HG03575 (cell line): ENCODE measurements around the gene HOXA9.

ENCODE experiments used
- ATAC-seq: cut with Tn5 transposase; IDR thresholded peaks from one replicate; pipeline ENCODE4 v1.9.1; 2021; ENCODE audit not compliant: unreplicated experiment, insufficient number of reproducible peaks, low FRiP score; ENCODE audit errors: extremely low read depth

The HOXA9 gene

DNA sequence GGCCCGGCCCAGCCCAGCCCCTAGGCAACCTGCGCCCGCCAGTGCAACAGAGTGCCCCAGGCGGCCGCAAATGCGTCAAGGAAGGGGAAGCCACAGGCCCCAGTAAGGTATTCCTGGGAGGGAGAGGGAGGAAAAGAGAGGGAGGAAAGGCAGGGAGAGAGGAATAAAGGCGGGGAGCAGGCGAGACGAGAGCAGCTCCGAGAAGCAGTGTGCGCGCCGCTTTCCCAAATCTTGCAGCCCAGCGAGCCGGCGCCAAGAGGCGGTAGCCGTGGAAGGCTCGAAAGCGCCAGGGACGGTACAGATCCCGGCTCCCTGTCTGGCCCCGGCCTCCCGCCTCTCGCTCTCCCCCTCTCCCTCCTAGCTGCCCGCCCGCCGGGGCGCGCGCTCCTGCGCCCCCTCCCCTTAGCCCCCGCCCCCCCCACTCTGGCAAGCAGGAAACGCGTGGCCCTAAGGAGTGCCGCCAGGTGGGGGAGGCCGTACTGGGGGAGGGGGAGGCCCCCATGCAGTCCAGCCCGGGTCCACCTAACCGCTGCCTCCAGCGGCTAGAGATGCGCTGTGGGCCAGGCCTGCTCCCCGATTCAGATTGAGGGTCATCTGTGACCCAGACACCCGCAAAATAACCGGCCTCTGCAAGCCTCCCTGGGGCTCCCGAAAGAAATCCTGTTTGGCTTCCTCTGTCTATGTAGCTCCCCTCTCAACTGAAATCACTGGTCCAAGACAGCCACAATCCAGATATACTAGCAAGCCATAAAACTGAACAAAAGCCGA, 4.5 kb upstream of the HOXA9 start:
- no peak for ATAC-seq

DNA sequence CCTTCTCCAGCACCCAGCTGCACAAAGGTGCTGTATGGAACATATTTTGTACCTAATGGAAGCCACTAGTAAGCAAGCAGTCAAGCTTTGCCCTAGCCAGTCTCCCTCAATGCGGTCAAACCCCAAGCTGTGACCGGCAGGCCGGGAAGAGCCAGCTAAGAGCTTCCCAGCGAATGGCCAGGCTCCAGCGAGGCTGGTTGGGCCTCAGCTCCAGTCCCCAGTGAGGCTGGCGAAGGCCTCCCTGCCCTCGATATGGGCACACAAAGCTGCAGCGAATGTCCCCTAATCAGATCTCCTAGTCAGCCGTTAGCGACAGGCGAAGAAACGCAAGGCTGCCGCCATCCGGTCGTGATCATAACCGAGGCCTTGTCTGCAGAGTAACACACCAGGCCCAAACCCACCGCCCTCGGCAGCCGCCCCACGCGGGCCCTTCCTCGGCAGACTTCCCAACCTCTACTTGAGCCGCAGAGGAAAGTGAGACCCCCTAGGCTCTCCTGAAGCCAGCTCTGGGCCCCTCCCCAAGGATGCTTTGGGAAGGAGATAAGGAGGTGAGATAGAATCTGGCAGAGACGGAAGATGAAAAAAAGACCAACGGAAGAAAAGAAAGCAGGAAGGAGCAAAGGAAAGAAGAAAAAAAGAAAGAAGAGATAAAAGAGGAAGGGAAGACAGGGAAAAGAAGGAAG, 3.1 kb upstream of the HOXA9 start:
- no peak for ATAC-seq

DNA sequence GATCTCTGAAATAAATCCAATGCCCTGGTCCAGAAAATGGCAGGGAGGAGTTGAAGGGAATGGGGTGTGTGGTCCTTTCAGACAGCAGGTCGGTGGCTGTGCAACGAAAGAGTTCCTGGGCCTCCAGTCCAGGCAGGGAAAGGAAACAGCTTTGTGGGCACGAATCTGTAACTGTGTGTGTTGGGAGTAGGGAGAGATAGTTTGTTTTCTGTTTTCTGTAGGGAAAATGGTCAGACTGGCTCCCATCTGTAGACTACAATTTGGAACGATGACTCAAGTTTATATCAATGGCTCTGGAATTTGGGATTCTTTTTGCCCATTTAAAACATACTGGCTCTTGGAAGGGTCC, 2.6 kb upstream of the HOXA9 start:
- no peak for ATAC-seq

DNA sequence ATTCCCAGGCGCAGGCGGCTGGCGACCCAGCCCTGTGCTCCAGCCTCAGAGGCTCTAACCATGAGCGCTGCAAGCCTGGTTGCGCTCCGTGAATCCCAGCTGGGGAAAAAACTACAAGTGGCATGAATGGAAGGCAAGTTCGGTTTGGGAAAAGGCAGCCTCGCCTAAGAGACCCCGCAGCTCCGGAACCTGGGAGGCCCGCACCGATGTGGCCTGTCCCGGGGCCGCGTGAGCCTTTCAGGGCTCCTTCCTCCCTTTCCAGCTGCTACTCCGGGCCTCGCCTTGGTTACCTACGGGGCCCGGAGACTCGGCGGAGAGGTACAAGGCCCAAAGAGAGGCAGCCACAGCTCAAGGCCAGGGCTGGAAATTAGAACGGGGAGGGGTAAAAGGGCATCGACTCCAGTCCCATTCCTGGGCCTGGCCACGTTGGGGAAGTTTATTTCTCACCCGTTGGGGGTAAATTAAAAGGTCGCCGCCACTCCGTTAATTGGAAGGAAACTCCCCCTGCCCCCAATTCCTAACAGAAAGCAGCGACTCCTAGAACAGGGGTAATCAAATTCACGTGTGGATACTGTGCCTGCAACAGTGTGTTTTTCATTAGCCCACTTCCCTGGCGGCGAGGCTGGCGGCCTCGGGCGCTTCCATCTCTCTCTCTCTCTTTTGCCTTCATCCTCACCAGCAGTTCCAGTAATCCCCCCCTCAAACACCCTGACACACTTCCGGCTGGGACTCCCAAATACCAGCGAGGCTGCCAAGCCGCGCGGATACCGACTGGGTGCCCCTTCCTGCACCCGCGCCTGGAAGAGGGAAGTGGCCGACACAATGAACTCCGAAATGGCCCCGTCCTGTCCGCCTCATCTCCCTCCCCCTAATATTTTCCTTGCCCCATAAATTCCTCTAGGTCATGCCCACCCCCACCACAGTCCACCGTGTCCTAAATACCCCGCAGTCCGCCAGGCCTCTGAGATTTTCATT, 1.5 kb upstream of the HOXA9 start:
- ATAC-seq, result no peak

DNA sequence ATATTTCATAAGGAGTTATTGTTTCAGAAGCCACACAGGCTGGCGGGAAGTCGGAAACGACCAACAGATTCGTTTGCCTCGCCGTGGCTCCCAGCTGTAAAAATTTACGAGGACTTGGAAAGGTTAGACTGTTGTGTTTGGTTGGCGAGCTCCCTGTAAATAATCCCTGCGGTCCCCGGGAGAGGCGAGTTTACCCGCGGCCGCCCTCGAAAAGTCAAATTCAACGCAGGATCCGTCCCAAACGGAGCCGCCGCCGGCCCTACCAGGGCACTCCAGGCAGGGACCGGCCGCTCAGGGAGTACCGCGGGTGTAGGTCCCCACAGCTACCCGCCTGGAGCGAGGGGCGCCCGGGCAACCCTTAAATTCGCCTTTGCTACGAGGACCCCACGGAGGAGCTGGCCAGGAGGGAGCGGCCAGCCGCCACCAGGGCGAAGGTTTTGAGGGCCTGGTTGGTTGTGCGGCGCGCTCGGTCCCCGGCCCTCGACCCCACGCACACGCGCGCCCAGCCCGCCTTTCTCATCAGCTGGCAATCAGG, 726 bp upstream of the HOXA9 start:
- no peak for ATAC-seq

DNA sequence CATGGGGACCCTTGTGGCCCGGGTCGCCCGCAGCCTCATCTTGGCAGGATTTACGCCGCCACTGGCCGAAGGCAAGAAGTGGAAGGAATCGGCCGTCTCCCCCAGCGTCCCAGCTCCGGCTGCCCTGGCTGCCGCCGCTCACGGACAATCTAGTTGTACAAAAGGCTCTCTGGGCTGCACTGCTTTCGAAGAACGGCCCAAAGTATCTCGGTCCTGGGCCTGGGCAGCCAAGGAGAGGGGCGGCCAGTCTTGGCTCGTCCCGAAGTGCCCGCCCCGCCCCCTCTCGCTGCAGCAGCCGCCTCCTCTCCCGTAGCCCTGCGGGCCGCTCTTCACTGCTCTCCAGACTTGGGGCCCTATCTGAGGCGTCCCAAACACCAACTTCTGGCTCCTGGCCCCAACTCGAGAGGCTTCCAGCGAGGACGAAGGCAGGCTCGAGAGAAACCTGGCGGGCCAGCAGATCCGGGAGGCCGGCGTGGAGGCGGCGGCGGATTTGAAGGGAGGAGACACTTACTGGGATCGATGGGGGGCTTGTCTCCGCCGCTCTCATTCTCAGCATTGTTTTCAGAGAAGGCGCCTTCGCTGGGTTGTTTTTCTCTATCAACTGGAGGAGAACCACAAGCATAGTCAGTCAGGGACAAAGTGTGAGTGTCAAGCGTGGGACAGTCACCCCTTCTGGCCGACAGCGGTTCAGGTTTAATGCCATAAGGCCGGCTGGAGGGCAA, 809 bp downstream of the HOXA9 start:
- ATAC-seq, result no peak

DNA sequence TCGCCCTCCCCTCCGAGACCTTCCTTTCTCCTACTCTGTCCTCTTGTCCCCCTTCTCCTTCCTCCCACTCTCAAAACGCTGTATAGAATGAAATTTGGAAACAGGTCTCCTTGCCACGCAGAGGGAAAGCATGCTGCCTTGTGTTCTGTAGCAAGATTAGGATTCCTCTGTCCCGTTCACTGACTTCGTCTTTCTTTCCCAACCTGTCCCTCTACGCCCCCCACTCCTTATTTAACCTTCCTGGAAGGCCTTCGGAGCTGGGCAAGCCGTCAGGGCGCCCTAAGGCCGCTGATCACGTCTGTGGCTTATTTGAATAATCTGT, 1.3 kb downstream of the HOXA9 start:
- ATAC-seq, result no peak

DNA sequence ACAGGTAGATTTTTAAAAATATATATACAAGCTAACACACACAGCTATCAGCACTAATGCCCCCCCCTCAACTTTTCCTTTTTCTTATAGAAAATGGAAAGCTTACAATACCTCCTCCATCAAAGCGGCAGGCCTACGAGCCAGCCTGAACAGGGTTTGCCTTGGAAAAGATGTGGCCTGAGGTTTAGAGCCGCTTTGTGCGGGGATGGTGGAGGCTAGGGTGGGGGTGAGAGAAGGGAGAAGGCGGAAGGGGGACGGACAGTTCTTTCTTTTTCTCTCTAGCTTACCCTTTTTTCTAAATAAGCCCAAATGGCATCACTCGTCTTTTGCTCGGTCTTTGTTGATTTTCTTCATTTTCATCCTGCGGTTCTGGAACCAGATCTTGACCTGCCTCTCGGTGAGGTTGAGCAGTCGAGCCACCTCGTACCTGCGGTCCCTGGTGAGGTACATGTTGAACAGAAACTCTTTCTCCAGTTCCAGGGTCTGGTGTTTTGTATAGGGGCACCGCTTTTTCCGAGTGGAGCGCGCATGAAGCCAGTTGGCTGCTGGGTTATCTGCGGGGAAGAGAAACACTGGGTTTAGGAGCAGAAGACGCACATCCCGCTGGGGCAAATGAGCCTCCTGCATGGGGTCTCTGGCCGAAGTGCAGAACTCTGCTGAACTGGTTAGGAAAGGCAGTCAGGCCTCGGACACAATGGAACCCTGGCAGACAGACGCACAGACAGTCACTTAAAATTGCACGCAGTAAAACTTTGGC, 1.9 kb downstream of the HOXA9 start:
- no peak for ATAC-seq

DNA sequence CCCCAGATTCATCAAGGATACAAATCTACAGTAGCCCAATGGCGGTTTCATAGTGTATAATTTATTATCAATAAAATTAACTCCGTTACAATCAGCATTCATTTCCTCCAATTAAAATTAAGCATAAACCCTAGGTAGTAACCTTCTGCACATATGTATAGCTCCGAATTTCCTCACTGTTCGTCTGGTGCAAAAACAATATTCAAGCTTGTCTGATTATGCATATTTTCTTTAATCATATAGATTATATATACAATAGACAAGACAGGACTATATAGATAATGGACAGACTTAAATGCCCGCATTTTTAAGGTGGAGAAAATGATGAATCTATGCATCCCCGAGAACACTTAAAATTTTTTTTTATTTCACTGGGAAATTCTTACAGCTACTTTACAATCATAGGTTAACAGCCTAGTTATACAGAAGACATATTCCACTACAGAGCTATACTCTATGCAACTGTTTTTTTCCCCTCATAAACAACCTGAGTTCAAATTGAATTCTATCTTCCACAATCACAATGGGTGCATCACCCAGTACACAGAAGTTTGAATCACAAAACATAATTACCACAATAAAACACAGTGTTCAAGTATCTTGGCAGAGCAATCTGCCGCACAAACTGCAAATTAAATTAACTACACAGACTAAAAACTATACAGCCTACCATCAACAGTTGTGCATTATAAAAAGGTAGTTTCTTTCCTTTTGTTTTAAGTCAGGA, 2.6 kb downstream of the HOXA9 start:
- ATAC-seq, result no peak

DNA sequence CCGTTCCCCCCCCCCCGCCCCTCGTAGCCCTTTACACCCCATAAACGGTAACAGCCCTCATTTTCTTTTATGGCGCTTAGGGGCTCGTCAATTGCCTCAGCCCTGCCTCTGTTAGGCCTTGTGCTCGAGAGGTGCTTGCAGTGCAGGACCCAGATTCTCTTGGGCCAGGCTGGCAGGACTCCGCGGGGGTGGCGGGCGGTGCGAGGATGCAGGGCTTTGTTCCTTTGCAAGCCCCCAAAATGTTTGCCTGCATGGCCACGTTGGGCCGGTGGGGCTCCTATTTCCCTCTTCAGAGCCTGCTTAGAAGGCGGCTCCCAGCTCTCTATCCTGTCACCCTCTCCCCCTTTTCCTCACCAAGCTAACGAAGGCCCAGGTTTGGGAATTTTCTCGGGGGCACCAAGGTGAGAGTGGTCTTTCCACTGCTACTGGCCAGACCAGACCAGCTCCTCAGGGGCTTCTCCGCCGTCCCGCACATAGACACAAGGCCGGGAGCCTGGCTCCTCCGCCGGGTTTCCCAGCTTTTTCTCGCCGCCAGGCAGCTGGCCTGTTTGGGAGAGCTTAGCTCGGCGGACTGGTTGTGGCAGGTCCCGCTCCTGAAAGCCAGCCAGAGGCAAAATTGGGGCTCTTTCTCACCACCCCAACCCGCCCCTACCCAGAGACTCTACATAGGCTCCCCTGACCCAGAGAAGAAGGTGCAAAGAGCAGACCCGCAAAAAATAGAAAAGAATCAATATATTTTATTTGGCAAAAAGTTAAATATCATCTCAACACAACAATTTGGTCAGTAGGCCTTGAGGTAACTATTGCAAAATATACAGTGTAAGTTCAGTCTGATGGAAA, 3.4 kb downstream of the HOXA9 start:
- ATAC-seq, result no peak

DNA sequence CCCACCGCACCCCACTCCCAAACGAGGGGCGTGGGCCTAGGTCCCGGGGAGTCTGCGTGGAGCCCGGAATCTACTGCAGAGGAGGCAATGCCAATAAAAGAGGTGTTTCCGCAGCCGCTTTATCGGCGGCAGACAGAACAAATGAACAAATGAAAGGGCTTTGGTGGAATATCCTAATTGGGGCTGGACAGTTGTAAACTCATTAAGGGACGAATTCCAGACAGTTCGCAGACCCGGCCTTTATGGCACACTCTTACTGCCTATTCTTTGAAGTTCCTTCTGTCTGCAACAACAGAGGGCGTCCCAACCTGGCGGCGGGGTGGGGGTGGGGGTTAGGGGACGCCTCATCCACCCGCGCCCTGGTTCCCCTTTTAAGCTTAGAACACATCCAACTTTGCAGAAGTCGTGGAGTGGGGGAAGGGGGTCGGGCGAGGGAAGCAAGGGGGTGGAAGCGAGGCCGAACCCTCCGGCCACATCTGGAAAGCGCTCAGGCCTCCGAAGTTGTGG, 4.1 kb downstream of the HOXA9 start:
- no peak for ATAC-seq

DNA sequence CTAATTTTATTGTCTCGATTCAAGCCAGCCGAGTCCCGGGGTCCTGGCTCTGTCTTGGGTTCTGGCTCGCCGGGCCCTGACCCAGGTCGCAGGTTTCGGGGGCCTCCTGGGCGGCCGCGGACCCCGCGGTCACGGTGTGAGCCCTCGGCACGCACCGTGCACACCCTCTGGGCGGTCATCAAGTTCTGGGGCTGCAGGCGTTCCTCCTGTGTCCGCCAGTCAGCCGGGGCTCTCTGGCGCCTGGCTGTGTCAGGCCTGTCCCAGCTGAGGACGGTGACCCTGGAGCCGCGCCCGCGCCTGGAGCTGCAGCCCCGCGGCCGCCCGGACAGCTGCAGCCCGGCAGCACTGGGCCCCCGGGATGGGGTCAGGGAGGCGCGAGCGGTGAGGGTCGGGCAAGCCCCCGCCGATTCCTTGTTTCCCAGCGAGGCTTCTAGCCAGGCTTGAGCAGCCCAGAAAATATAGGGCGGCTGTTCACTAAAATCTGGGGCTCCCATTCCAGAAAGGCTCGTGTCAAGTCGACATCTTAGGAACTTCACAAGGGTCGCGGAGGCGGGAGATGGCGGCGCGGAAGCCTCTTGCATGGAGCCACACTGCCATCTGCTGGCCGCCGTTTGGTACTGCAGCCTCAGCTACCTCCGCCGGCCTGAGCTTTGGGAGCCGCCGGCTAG, 4.7 kb downstream of the HOXA9 start:
- no peak for ATAC-seq

DNA sequence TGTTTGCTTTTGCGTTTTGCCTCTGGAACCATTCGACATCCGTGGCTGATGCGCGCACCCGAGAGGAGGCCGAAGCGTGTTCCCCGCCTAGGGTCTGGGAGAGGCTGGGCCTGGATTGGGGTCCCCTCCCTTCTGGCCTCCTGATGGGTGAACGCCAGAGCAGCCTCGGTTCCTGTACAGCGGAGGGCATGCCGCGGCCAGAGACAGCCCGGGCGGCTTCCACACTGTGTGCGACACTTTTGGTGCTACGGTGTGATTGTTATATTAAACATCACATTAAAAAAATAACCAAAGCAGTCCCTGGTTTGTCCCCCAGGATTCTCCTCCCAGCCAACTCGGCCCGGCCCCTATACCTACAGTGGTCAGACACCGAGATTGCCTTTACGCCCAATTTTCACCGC, 5.2 kb downstream of the HOXA9 start:
- ATAC-seq, result no peak

DNA sequence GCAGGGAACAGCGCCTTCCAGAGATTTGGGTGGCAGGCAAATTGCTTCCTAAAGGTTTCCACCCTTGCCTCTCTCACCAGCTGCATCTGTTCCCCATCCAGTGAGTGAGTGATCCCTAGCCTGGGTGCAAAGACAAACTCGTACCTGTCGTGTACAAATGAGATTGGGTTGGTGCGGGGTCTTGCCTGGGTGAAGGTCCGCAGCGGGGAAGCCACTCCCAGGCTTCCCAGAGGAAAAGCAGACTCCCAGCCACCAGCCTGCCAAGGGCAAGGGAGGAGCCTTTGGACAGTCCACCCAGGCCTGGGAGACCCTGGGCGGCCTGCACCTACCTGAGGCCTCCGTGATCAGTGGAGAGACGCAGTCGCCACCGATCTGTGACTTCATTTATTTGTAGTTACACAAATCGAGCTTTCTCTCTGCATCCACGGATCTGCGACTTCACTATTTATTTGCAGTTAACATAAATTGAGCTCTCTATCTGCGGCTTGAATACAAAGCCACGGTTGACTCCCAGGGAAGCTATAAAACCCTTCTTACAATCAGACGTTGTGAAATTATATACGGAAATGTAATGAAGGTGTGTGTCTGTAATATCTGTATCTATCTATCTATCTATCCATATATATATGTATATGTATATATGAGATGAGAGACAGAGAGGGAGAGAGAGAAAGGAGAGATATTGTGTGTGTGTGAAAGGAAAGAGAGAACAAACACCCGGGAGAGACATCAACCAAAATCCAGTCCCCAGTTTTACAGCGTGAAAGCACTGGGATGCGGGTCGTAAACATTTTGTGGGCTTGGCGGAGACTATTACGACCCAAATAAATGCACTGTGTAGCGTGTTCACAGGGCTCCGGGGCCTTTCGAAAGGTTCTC, 5.8 kb downstream of the HOXA9 start:
- ATAC-seq, result no peak

DNA sequence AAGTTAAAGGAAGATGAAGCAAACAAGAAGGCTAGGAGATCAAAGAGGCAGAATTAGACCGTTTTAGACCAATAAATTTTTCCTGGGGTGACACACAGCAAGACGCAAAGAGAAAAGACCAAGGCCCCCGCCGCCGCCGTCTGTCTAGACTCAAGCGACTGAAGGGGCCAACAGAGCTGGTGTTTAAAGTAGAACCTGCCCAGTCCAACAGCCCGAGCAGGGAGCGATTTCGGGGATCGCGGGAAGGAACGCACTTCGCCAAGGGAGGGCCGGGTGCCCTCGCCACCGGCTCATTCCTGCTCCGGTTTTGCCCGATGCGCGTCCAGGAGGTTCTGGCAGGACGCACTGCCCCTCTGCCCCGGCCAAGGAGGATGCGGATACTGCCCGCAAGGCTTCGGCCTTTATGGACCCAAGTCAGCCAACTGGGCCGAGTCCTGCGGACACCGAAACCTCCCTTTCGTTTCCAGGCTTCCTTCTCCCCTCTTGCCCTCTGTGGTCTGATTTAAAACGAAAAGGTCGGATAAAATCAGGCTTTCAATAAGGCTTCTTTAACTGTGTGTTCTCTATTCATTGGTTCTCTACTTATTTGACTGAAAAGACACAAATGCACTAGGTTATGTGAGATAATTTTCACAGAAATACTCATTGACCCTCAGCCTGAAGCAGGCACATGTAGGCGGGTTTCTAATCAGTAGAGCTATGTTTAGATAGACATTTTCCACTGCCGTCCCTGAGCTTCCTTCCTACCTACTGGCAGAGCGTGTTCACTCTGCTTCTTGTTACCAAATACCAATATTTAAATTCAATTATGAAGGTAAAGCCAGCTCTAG, 6.7 kb downstream of the HOXA9 start:
- no peak for ATAC-seq
